A204.1 (cell line): ENCODE measurements around the gene CMTM2.

Experiments used
- FAIRE-seq: peaks from 2 replicates; lab custom pipeline; 2012; peaks lifted over from hg19 to GRCh38; lab: Jason Lieb, UNC

Gene CMTM2, protein sequence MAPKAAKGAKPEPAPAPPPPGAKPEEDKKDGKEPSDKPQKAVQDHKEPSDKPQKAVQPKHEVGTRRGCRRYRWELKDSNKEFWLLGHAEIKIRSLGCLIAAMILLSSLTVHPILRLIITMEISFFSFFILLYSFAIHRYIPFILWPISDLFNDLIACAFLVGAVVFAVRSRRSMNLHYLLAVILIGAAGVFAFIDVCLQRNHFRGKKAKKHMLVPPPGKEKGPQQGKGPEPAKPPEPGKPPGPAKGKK

DNA sequence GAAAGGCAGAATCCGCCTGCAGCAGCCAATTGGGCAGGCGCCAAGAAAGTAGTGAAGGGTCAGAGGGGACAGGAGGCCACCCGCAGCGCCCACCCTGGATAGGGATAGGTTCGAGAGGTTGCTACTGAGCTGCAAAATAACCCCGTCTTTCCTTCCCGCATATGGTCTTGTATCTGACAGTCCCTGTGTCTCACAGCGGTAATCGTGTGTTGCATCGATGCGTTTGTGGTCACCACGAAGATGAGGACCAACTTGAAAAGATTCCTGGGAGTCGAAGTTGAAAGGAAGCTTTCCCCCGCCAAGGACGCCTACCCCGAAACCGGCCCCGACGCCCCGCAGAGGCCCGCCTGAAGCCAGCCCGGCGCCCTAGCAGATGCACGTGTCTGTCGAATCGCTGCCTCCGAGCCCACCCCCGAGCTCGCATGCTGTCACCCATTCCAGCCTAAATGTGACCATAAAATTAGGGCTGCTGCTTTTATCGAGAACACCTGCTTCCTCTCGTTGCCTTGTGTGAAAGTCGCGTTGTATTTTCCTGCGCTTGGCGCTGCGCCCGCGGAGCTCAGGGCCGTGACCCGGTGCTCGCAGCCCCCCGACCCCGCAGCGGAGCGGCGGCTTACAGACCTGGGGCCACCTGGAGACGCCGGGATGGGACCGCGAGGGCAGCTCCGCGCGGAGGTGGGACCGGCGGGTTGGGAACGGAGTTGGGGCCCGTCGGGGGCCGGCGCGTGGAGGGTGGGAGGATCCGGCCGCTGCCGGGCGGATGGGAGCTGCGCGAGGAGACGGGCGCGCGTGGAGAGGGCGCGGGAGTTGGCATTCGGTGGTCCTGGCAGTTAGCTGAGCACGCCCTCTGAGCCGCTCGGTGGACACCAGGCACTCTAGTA, at the start of gene CMTM2:
Gene CMTM2, plus strand, starts transcription at position 813 of the 881 bp plus-strand sequence. CDS start 145 bp downstream, outside the sequence.
- FAIRE-seq = no peak

GRCh38 chr16:66529475-66529874, 49.8 kb upstream of the CMTM2 start:
- FAIRE-seq = no peak

- FAIRE-seq = no peak
Measured at GRCh38 chr16:66534376-66534799, 44.9 kb upstream of the CMTM2 start.

GRCh38 chr16:66536525-66536924, 42.7 kb upstream of the CMTM2 start:
- FAIRE-seq = no peak

GRCh38 chr16:66537236-66537635, 42.0 kb upstream of the CMTM2 start:
- no peak for FAIRE-seq

DNA sequence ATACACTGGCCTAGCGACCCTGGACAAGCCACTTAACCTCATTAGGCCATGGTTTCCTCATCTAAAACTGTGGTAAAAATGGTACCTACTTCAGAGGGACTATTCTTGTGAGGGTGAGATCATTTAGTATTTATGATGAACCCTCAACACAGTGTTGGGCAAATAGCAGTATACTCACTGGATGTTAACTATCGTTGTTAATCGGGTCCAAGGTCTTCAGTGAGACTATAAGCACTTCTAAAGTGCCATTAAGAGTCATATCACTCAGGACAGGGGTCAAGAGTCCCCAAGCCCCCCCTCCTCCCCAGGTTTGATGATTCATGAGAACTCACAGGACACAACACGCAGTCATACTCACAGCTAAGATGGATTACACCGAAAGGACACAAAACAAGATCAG, 40.4 kb upstream of the CMTM2 start:
- FAIRE-seq = no peak

DNA sequence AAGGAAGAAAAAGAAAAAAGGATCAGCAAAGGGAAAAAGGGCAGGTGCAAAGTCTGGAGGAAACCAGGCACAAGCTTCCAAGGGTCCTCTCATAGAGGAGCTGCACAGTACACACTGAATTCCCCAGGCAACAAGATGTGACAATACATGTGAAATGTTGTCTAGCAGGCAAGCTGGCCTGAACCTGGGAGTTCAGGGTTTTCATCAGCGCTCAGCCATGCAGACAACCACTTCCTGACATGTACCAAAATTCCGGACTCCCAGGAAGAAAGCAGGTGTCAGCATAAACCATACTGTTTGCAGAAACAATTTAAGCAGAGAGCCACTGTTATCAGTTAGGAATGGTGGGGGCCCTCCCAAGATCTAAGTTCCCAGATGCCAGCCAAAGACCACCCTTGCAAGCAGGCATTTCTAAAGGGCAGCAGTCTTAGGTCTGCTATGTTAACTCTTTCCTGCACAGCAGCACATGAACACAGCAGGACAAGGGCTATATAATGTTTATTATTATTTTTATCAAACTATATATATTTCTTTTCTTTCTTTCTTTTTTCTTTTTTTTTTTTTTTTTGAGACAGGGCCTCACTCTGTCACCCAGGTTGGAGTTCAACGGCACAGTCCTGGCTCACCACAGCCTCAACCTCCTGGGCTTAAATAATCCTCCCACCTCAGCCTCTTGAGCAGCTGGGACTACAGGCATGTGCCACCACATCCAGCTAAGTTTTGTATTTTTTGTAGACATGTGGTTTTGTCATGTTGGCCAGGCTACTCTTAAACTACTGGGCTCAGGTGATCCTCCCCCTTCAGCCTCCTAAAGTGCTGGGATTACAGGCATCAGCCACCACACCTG, 39.4 kb upstream of the CMTM2 start:
- no peak for FAIRE-seq

DNA sequence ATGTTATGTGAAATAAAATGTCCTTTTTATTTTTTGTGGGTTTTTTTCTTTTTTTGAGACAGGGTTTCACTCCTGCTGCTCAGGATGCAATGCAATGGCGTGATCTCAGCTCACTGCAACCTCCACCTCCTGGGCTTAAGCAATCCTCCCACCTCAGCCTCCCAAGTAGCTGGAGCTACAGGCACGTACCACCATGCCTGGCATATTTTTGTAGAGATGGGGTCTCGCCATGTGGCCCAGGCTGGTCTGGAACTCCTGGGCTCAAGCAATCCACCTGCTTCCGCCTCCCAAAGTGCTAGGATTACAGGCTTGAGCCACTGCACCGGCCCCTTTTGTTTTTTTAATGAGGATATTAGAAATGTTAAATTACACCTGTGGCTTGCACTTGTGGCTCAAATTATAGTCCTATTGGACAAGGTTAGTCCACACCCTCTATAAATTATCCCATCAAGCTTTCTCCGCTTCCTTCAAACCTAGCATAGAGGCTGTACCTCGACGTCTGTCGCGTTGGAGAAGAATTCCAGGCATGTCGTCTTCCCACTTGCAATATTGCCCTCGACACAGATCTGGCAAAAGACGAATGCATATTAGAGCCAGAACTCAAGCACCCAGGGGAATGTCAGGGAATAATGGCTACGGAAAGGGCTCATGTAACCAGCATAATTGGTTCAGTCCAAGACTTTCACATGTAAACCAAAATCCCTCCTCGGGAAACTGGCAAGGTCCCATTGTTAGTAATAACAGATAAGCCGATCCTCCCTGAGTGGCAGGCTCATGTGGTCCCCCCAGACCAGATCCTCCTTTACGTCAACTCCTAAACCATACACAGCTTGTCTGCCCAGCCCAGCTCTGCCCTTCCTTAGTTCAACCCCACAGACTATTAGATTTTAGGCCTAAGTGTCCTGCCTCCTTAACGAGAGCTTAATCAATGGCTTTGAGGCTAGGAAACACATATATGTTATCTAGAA, 37.6 kb upstream of the CMTM2 start:
- FAIRE-seq = no peak

DNA sequence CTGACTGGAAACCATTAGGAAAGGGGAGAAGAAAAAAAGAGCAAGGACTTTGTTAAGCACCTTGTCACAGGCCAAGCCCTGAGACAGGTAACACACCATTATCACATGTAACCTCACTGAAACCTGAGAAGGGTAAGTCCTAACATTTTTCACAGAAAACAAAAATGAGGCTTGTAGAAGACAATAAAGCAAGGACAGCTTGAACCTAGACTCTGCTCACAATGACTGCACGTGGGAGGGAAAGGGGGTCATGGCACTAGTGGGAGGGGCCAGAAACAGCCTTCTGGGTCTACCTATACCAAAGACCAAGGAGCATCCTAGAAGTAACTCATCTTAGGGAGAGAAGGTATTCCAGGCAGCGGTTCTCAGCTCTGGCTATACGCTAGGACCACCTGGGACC, 36.9 kb upstream of the CMTM2 start:
- FAIRE-seq = no peak

GRCh38 chr16:66543541-66543940, 35.7 kb upstream of the CMTM2 start:
- no peak for FAIRE-seq

GRCh38 chr16:66544016-66544757, 35.1 kb upstream of the CMTM2 start:
- FAIRE-seq = no peak

GRCh38 chr16:66547101-66547989, 31.9 kb upstream of the CMTM2 start:
- FAIRE-seq = no peak

DNA sequence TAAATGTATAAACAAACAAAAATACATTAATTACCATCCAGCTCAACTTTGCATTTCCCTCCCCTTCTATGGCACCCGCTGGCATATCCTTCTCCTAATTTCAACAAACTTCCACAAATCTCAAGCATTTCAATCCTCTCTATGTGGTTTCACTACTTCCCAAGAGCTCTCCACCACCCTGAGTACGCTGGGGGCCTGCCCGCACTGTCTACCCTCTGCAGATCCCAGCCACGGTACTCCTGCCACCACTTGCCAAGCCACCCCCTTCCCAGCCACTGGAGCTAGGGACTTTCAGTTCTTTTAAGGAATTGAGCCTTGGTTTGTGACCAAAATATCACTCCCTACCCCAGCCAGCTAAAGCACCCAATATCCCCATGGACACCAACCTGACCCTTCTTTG, 31.2 kb upstream of the CMTM2 start:
- no peak for FAIRE-seq

GRCh38 chr16:66548868-66549267, 30.4 kb upstream of the CMTM2 start:
- FAIRE-seq = no peak

GRCh38 chr16:66549284-66550131, 29.8 kb upstream of the CMTM2 start, which contains the start of gene TK2:
TSS of gene TK2 (minus strand) at chr16:66550122. CDS start at chr16:66550061, 61 bp downstream.
- no peak for FAIRE-seq

GRCh38 chr16:66551348-66551759, 27.9 kb upstream of the CMTM2 start:
- no peak for FAIRE-seq

DNA sequence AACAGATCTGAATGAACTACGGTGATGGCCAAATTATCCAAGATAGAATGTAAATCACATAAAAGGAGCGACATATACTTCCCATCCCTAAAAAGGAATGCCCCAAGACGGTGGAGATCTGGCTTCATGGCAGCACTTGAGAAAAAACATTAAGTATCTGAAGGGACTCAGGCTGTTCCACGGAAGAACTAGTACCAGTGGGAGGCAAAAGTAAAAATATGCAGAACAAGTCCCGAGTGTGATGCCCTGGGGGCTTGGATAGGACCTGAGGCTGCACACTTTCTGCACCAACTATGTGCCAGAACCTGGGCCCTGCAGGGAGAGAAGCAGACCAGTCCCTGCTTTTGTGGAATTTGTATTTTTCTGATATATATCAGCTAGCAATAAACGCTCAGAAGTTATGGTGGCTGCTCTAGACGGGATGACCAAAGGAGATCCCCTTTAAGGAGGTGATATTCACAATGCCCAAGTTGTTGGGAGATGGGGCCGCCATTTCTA, 27.4 kb upstream of the CMTM2 start:
- FAIRE-seq = no peak
